HEK293 (cell line): ENCODE measurements around the gene HDGF.

Experiments used
- CTCF ChIP-seq: fragments of 450-650 bp; formaldehyde crosslinking; IDR thresholded peaks from 2 replicates; pipeline ENCODE4 v1.5.1; 2016; ENCODE audit warnings: missing biosample characterization, missing genetic modification characterization
- SP3 ChIP-seq: fragments of 450-650 bp; formaldehyde crosslinking; IDR thresholded peaks from 2 replicates; pipeline ENCODE4 v1.5.1; 2016; ENCODE audit warnings: missing biosample characterization, missing genetic modification characterization
- ZBTB21 ChIP-seq: fragments of 450-650 bp; formaldehyde crosslinking; IDR thresholded peaks from 2 replicates; pipeline ENCODE4 v1.5.1; 2017; ENCODE audit warnings: missing biosample characterization, missing genetic modification characterization
- ZNF221 ChIP-seq: fragments of 450-650 bp; formaldehyde crosslinking; IDR thresholded peaks from 2 replicates; pipeline ENCODE4 v1.5.1; 2017; ENCODE audit warnings: missing biosample characterization, missing genetic modification characterization, borderline replicate concordance
- ZNF416 ChIP-seq: fragments of 450-650 bp; formaldehyde crosslinking; IDR thresholded peaks from 2 replicates; pipeline ENCODE4 v1.5.1; 2016; ENCODE audit warnings: missing biosample characterization, missing genetic modification characterization
- ZNF621 ChIP-seq: fragments of 450-650 bp; formaldehyde crosslinking; IDR thresholded peaks from 2 replicates; pipeline ENCODE4 v1.5.1; 2017; ENCODE audit warnings: missing biosample characterization, missing genetic modification characterization
- ZNF747 ChIP-seq: fragments of 450-650 bp; formaldehyde crosslinking; IDR thresholded peaks from 2 replicates; pipeline ENCODE4 v1.5.1; 2016; ENCODE audit warnings: missing biosample characterization, missing genetic modification characterization
- ZNF777 ChIP-seq: fragments of 450-650 bp; formaldehyde crosslinking; IDR thresholded peaks from 2 replicates; pipeline ENCODE4 v1.5.1; 2017; ENCODE audit warnings: missing biosample characterization, missing genetic modification characterization, borderline replicate concordance
- ZSCAN30 ChIP-seq: fragments of 450-650 bp; IDR thresholded peaks from 2 replicates; pipeline ENCODE4 v1.5.1; 2018; ENCODE audit warnings: missing biosample characterization, mild to moderate bottlenecking, missing genetic modification characterization, moderate library complexity

DNA sequence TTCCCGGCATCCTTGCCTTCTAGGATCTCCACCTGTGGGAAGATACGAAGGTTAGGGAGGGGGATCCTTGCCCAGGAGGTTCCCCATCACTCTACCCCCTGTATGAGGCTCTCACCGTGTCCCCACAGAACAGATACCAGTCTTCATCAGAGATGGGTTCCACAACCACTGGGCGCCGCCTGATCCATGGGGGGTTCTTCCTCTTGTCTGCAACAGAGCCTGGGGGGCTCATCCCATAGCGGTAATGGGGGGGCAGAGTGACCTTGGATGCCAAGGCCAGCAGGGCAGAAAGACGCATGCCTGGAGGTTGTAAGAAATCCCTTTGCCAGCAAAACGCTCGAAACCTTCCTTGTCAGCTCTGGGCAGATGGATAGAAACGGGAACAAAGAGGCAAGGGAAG, 13.1 kb downstream of the HDGF start:
- no peak for TF ChIP-seq ZBTB21
- no peak for TF ChIP-seq ZNF777
- no peak for TF ChIP-seq ZSCAN30 (tag by site-specific recombination)
- no peak for TF ChIP-seq SP3 (tag by site-specific recombination)
- TF ChIP-seq CTCF (tag by site-specific recombination) = no peak
- TF ChIP-seq ZNF621 (tag by site-specific recombination) = no peak
- no peak for TF ChIP-seq ZNF747
- TF ChIP-seq ZNF416 (tag by site-specific recombination) = no peak
- TF ChIP-seq ZNF221 = no peak
